Activated CD8-positive, alpha-beta T cell treated with anti-CD3 and anti-CD28 coated beads, Interleukin-2, amount 10 ng/mL, durations not matched to agents 7 days and 5 days (primary cell): ENCODE results near the gene HNMT. TPM values are rescaled to one million over a fixed set of nuclear protein-coding genes. Genes with fewer than 3 reads are reported as not detected.

Experiments
- ATAC-seq: fragments of 150-1000 bp; cut with Tn5 transposase; one replicate; pipeline ENCODE4 v1.10.0; 2021; ENCODE audit warnings: moderate library complexity
- CTCF ChIA-PET: fragments of 350-600 bp; sonication (Branson Sonifier 250); formaldehyde crosslinking; loops from one replicate; lab custom pipeline; 2021; ENCODE audit warnings: antibody characterized with exemption; lab: Charles Lee
- POLR2A ChIA-PET: fragments of 350-600 bp; sonication (Branson Sonifier 250); formaldehyde crosslinking; loops from one replicate; lab custom pipeline; 2021; ENCODE audit warnings: antibody characterized with exemption; lab: Charles Lee
- DNase-seq: peaks from one replicate; pipeline ENCODE4 v3.0.0-alpha.2; 2020
- H3K27ac Mint-ChIP-seq: one replicate; pipeline ENCODE4 v1.8.0; 2021; ENCODE audit warnings: mild to moderate bottlenecking, mixed read lengths
- H3K27me3 Mint-ChIP-seq: one replicate; pipeline ENCODE4 v1.8.0; 2021; ENCODE audit warnings: low read depth, mixed read lengths
- H3K36me3 Mint-ChIP-seq: one replicate; pipeline ENCODE4 v1.8.0; 2021; ENCODE audit warnings: low read depth, mixed read lengths
- H3K4me1 Mint-ChIP-seq: one replicate; pipeline ENCODE4 v1.8.0; 2021; ENCODE audit warnings: low read depth, mixed read lengths
- H3K4me3 Mint-ChIP-seq: one replicate; pipeline ENCODE4 v1.8.0; 2021; ENCODE audit warnings: mild to moderate bottlenecking, mixed read lengths
- H3K9me3 Mint-ChIP-seq: one replicate; pipeline ENCODE4 v1.8.0; 2022; ENCODE audit warnings: mixed read lengths; ENCODE audit not compliant: insufficient read depth
- total RNA-seq, 2 experiments: library from RNA; stranded (reverse); gene quantifications; one replicate each; pipeline ENCODE4 v1.2.3, GENCODE V29; 2021

HNMT gene
- total RNA-seq, 2 experiments from 2014 or later, result not detected

GRCh38 chr2:137937778-137938177 is 26.5 kb upstream of the HNMT start:
- Mint-ChIP-seq H3K36me3 (no peaks in the 10 kb centered on the region), H3K9me3 (no peaks in the 10 kb centered on the region), H3K4me3 (no peak overlapping the region), H3K27ac (no peak overlapping the region), H3K4me1 (no peaks in the 10 kb centered on the region), H3K27me3 (no peaks in the 10 kb centered on the region)
- DNase-seq (no peak), ATAC-seq (no peak)
- ChIA-PET POLR2A (no interaction called here), CTCF (no interaction called here)

GRCh38 chr2:137938204-137938603 is 26.1 kb upstream of the HNMT start:
- ChIA-PET POLR2A (no interaction called here), CTCF (no interaction called here)
- no peaks in the 10 kb centered on the region for H3K27me3 Mint-ChIP-seq
- H3K27ac Mint-ChIP-seq, result no peak overlapping the region
- no peak for ATAC-seq
- no peak overlapping the region for H3K4me3 Mint-ChIP-seq
- H3K4me1 Mint-ChIP-seq, result no peaks in the 10 kb centered on the region
- no peaks in the 10 kb centered on the region for H3K9me3 Mint-ChIP-seq
- no peaks in the 10 kb centered on the region for H3K36me3 Mint-ChIP-seq
- no peak for DNase-seq

GRCh38 chr2:137939026-137939425 is 25.2 kb upstream of the HNMT start:
- H3K4me3 Mint-ChIP-seq, result no peak overlapping the region
- ATAC-seq, result no peak
- H3K27ac Mint-ChIP-seq, result no peak overlapping the region
- H3K9me3 Mint-ChIP-seq, result no peaks in the 10 kb centered on the region
- CTCF ChIA-PET, result no interaction called here
- POLR2A ChIA-PET, result no interaction called here
- H3K27me3 Mint-ChIP-seq, result no peaks in the 10 kb centered on the region
- no peak for DNase-seq
- no peaks in the 10 kb centered on the region for H3K36me3 Mint-ChIP-seq
- H3K4me1 Mint-ChIP-seq, result no peaks in the 10 kb centered on the region

GRCh38 chr2:137940154-137940553 is 24.1 kb upstream of the HNMT start:
- ChIA-PET CTCF (no interaction called here), POLR2A (no interaction called here)
- ATAC-seq, result no peak
- Mint-ChIP-seq H3K9me3 (no peaks in the 10 kb centered on the region), H3K27me3 (no peaks in the 10 kb centered on the region), H3K4me3 (no peak overlapping the region), H3K27ac (no peak overlapping the region), H3K4me1 (no peaks in the 10 kb centered on the region), H3K36me3 (no peaks in the 10 kb centered on the region)
- no peak for DNase-seq

- Mint-ChIP-seq H3K9me3 (no peaks in the 10 kb centered on the region), H3K27me3 (no peaks in the 10 kb centered on the region), H3K4me1 (no peaks in the 10 kb centered on the region), H3K36me3 (no peaks in the 10 kb centered on the region), H3K27ac (no peak overlapping the region), H3K4me3 (no peak overlapping the region)
- ATAC-seq (no peak), DNase-seq (no peak)
- CTCF ChIA-PET, result interaction anchor here (0.6 kb wide), 1 partner anchor 772 kb away, joined by 3 read pairs; no protein-coding TSS in a partner anchor
- POLR2A ChIA-PET, result no interaction called here
Measured at GRCh38 chr2:137942037-137942832, 22.0 kb upstream of the HNMT start.

GRCh38 chr2:137942833-137943677 is 21.2 kb upstream of the HNMT start:
- no peak overlapping the region for H3K4me3 Mint-ChIP-seq
- DNase-seq (no peak), ATAC-seq (no peak)
- H3K27ac Mint-ChIP-seq, result no peak overlapping the region
- H3K36me3 Mint-ChIP-seq, result no peaks in the 10 kb centered on the region
- H3K27me3 Mint-ChIP-seq, result no peaks in the 10 kb centered on the region
- no peaks in the 10 kb centered on the region for H3K4me1 Mint-ChIP-seq
- ChIA-PET POLR2A (no interaction called here), CTCF (interaction anchor here (0.6 kb wide), 1 partner anchor 771 kb away, joined by 3 read pairs; no protein-coding TSS in a partner anchor)
- no peaks in the 10 kb centered on the region for H3K9me3 Mint-ChIP-seq

- ChIA-PET CTCF (no interaction called here), POLR2A (no interaction called here)
- Mint-ChIP-seq H3K4me3 (no peak overlapping the region), H3K9me3 (no peaks in the 10 kb centered on the region), H3K36me3 (no peaks in the 10 kb centered on the region), H3K27me3 (no peaks in the 10 kb centered on the region), H3K4me1 (no peaks in the 10 kb centered on the region), H3K27ac (no peak overlapping the region)
- no peak for ATAC-seq
- DNase-seq, result no peak
Measured at GRCh38 chr2:137943678-137944347, 20.5 kb upstream of the HNMT start.

GRCh38 chr2:137944714-137945113 is 19.6 kb upstream of the HNMT start:
- Mint-ChIP-seq H3K4me3 (no peak overlapping the region), H3K27me3 (no peaks in the 10 kb centered on the region), H3K9me3 (no peaks in the 10 kb centered on the region), H3K4me1 (no peaks in the 10 kb centered on the region), H3K36me3 (no peaks in the 10 kb centered on the region), H3K27ac (no peak overlapping the region)
- ATAC-seq (no peak), DNase-seq (no peak)
- CTCF ChIA-PET, result no interaction called here
- POLR2A ChIA-PET, result no interaction called here

- no peak overlapping the region for H3K4me3 Mint-ChIP-seq
- ChIA-PET POLR2A (no interaction called here), CTCF (no interaction called here)
- no peaks in the 10 kb centered on the region for H3K9me3 Mint-ChIP-seq
- H3K27ac Mint-ChIP-seq, result no peak overlapping the region
- H3K4me1 Mint-ChIP-seq, result no peaks in the 10 kb centered on the region
- DNase-seq (no peak), ATAC-seq (no peak)
- H3K36me3 Mint-ChIP-seq, result no peaks in the 10 kb centered on the region
- no peaks in the 10 kb centered on the region for H3K27me3 Mint-ChIP-seq
Measured at GRCh38 chr2:137945229-137945628, 19.0 kb upstream of the HNMT start.

- Mint-ChIP-seq H3K27me3 (no peaks in the 10 kb centered on the region), H3K4me1 (no peaks in the 10 kb centered on the region), H3K4me3 (no peak overlapping the region), H3K9me3 (no peaks in the 10 kb centered on the region), H3K27ac (no peak overlapping the region), H3K36me3 (no peaks in the 10 kb centered on the region)
- POLR2A ChIA-PET, result no interaction called here
- ATAC-seq, result no peak
- CTCF ChIA-PET, result no interaction called here
- no peak for DNase-seq
Measured at GRCh38 chr2:137946227-137946626, 18.0 kb upstream of the HNMT start.

GRCh38 chr2:137947032-137947727 is 17.1 kb upstream of the HNMT start:
- no peaks in the 10 kb centered on the region for H3K27me3 Mint-ChIP-seq
- H3K27ac Mint-ChIP-seq, result no peak overlapping the region
- ChIA-PET POLR2A (no interaction called here), CTCF (interaction anchor here (1.5 kb wide), 1 partner anchor 880 kb away, joined by 6 read pairs; no protein-coding TSS in a partner anchor)
- ATAC-seq (no peak), DNase-seq (no peak)
- H3K4me3 Mint-ChIP-seq, result no peak overlapping the region
- H3K36me3 Mint-ChIP-seq, result no peaks in the 10 kb centered on the region
- no peaks in the 10 kb centered on the region for H3K4me1 Mint-ChIP-seq
- no peaks in the 10 kb centered on the region for H3K9me3 Mint-ChIP-seq
